ENCODE measurements around the gene TFAP2D.

DNA sequence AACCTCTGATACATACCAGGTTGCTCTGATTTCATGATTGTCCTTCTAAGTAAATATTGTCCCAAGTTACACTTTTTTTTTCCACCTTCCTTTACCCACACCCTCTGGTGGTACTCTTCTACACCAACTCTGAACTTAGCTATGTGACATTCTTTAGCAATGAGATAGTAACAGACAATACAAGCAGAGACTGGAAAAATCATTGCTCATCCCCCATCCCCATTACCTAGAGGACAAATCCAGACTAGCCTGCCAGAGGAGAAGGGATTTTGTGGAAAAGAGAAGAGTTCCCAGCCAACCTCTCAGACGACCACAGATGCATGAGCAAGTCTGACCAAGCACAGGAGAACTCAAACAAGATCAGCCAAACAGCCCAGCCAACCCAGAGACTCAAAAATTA lies 72.6 kb downstream of the TFAP2D start:
- TF ChIP-seq POLR2A (IDR thresholded peaks at IDR 0.05; ENCODE audit: low read depth): no peak
- TF ChIP-seq, protein P1, sequence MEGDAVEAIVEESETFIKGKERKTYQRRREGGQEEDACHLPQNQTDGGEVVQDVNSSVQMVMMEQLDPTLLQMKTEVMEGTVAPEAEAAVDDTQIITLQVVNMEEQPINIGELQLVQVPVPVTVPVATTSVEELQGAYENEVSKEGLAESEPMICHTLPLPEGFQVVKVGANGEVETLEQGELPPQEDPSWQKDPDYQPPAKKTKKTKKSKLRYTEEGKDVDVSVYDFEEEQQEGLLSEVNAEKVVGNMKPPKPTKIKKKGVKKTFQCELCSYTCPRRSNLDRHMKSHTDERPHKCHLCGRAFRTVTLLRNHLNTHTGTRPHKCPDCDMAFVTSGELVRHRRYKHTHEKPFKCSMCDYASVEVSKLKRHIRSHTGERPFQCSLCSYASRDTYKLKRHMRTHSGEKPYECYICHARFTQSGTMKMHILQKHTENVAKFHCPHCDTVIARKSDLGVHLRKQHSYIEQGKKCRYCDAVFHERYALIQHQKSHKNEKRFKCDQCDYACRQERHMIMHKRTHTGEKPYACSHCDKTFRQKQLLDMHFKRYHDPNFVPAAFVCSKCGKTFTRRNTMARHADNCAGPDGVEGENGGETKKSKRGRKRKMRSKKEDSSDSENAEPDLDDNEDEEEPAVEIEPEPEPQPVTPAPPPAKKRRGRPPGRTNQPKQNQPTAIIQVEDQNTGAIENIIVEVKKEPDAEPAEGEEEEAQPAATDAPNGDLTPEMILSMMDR (IDR thresholded peaks at IDR 0.05): no peak
- TF ChIP-seq POLR2AphosphoS5 (IDR thresholded peaks at IDR 0.05): no peak

All from esophagus muscularis mucosa (tissue), 3 donors.